Karpas-422 (cell line): ENCODE measurements around the gene DMXL2. TPM values are rescaled to one million over a fixed set of nuclear protein-coding genes. Genes with fewer than 3 reads are reported as not detected.

ENCODE experiments used
- DNase-seq: peaks from one replicate; pipeline ENCODE4 v3.0.0-alpha.2; 2015
- H2AFZ ChIP-seq: fragments of 200-600 bp; sonication (generic); 2 replicates; pipeline ENCODE4 v1.6.1; 2014; ENCODE audit warnings: antibody characterized with exemption, low read length, mixed read lengths
- H3K27ac ChIP-seq: fragments of 200-600 bp; sonication (generic); 2 replicates; pipeline ENCODE4 v1.5.1; 2014; ENCODE audit warnings: mild to moderate bottlenecking, low read length, moderate library complexity
- H3K27me3 ChIP-seq: fragments of 200-600 bp; sonication (generic); 2 replicates; pipeline ENCODE4 v1.6.1; 2014; ENCODE audit warnings: low read length, mixed read lengths
- H3K36me3 ChIP-seq: fragments of 200-600 bp; sonication (generic); 2 replicates; pipeline ENCODE4 v1.6.1; 2014; ENCODE audit warnings: low read length, mixed read lengths; ENCODE audit not compliant: insufficient read depth
- H3K4me1 ChIP-seq: fragments of 200-600 bp; sonication (generic); 2 replicates; pipeline ENCODE4 v1.6.1; 2014; ENCODE audit warnings: mild to moderate bottlenecking, low read length, mixed read lengths
- H3K4me2 ChIP-seq: fragments of 200-600 bp; sonication (generic); 2 replicates; pipeline ENCODE4 v1.6.1; 2014; ENCODE audit warnings: low read length, low read depth, mild to moderate bottlenecking; ENCODE audit not compliant: poor library complexity, severe bottlenecking
- H3K4me3 ChIP-seq: fragments of 200-600 bp; sonication (generic); 2 replicates; pipeline ENCODE4 v1.5.1; 2014; ENCODE audit warnings: mild to moderate bottlenecking, antibody characterized with exemption, low read length, mixed read lengths
- H3K79me2 ChIP-seq: fragments of 200-600 bp; sonication (generic); 2 replicates; pipeline ENCODE4 v1.6.1; 2014; ENCODE audit warnings: mild to moderate bottlenecking, low read length, mixed read lengths
- H3K9ac ChIP-seq: fragments of 200-600 bp; sonication (generic); 2 replicates; pipeline ENCODE4 v1.6.0; 2014; ENCODE audit warnings: low read length
- H3K9me2 ChIP-seq: fragments of 200-600 bp; sonication (generic), shearing (Covaris generic); replicated peaks from 2 replicates; pipeline ENCODE4 v1.6.0; 2014; ENCODE audit warnings: mild to moderate bottlenecking, low read length, moderate library complexity; ENCODE audit not compliant: insufficient read depth
- H3K9me3 ChIP-seq: fragments of 300-700, 200-600 bp; sonication (generic); 2 replicates; pipeline ENCODE4 v1.6.1; 2014; ENCODE audit warnings: low read length, mixed read lengths
- H4K20me1 ChIP-seq: fragments of 200-600 bp; sonication (generic); 2 replicates; pipeline ENCODE4 v1.6.1; 2014; ENCODE audit warnings: mild to moderate bottlenecking, antibody characterized with exemption, low read length, low read depth; ENCODE audit not compliant: insufficient read depth
- total RNA-seq: library from RNA; depleted of rRNA; stranded (reverse); fragments of >200 nt; shearing (Covaris generic); gene quantifications from 2 replicates; pipeline ENCODE4 v1.2.3, GENCODE V29; 2014; ENCODE audit warnings: low replicate concordance; rRNA removed

The DMXL2 gene
- total RNA-seq, 1 experiment from 2014 or later: 17.8 TPM

- H3K9me2 ChIP-seq: no peaks in the 10 kb centered on the region
- no peak overlapping the region for H3K27ac ChIP-seq
- H3K4me3 ChIP-seq: no peak overlapping the region
- no peak overlapping the region for H3K9ac ChIP-seq
- no peaks in the 10 kb centered on the region for H4K20me1 ChIP-seq
- H3K79me2 ChIP-seq: no peaks in the 10 kb centered on the region
- no peaks in the 10 kb centered on the region for H3K4me1 ChIP-seq
- H3K9me3 ChIP-seq: no peaks in the 10 kb centered on the region
- H3K27me3 ChIP-seq: no peaks in the 10 kb centered on the region
- H3K4me2 ChIP-seq: no peak overlapping the region
- no peak for DNase-seq
- H2AFZ ChIP-seq: no peak overlapping the region
- no peaks in the 10 kb centered on the region for H3K36me3 ChIP-seq
Measured at GRCh38 chr15:51401051-51401780, 221.4 kb downstream of the DMXL2 start.

GRCh38 chr15:51398626-51399025, 223.9 kb downstream of the DMXL2 start:
- H3K27me3 ChIP-seq: no peaks in the 10 kb centered on the region
- H4K20me1 ChIP-seq: no peaks in the 10 kb centered on the region
- H3K27ac ChIP-seq: no peak overlapping the region
- no peaks in the 10 kb centered on the region for H3K79me2 ChIP-seq
- no peaks in the 10 kb centered on the region for H3K9me2 ChIP-seq
- no peak overlapping the region for H2AFZ ChIP-seq
- H3K4me2 ChIP-seq: no peak overlapping the region
- H3K9ac ChIP-seq: no peak overlapping the region
- H3K4me3 ChIP-seq: no peak overlapping the region
- no peaks in the 10 kb centered on the region for H3K36me3 ChIP-seq
- no peak for DNase-seq
- H3K4me1 ChIP-seq: no peaks in the 10 kb centered on the region
- no peaks in the 10 kb centered on the region for H3K9me3 ChIP-seq

Other genes with a start within 250 kb of the DMXL2 start
- gene SCG3, start 58.7 kb upstream of the DMXL2 start, total RNA-seq: not detected in 2 replicates
- 3.4 and 5.4 TPM in 2 replicates for gene LYSMD2, start 114.9 kb upstream of the DMXL2 start, total RNA-seq
- 0.72 and 2.6 TPM in 2 replicates for gene TMOD2, start 128.8 kb upstream of the DMXL2 start, total RNA-seq
- gene TMOD3, start 206.9 kb upstream of the DMXL2 start, total RNA-seq: 6.9 and 13.7 TPM in 2 replicates